ENCODE results near the gene PTPRG. TPM values are rescaled to one million over a fixed set of nuclear protein-coding genes. Genes with fewer than 3 reads are reported as not detected.

The PTPRG gene
- total and polyA plus RNA-seq, 2 of the 13 experiments (the other 11 are each of a cell fraction or from before 2014, with no cell fraction given), result 8.0 to 25.3 TPM

- ATAC-seq (no peak), DNase-seq (ENCODE audit: low spot score) (no peak), FAIRE-seq (no peak)
- Histone ChIP-seq H4K20me1 (ENCODE audit: insufficient read depth, low read length) (no peaks in the 10 kb centered on the region), H3K79me2 (ENCODE audit: insufficient read depth, low read length) (no peaks in the 10 kb centered on the region), H3K4me3 (replicated peaks in 1 of 3; ENCODE audit: insufficient read depth in 1 of 3, low read depth in 2 of 3, low read length in 3 of 3) (no peak overlapping the region), H2AFZ (ENCODE audit: low read length) (no peak overlapping the region), H3K9me3 (ENCODE audit: low read length) (no peaks in the 10 kb centered on the region), H3K36me3 (replicated peaks in 1 of 2; ENCODE audit: control insufficient read depth in 1 of 2, insufficient read depth in 2 of 2, low read length in 2 of 2) (no peaks in the 10 kb centered on the region), H3K4me1 (ENCODE audit: insufficient read depth, low read length) (no peaks in the 10 kb centered on the region), H3K27me3 (ENCODE audit: control insufficient read depth in 1 of 2, insufficient read depth in 2 of 2, low read length in 2 of 2) (no peaks in the 10 kb centered on the region), H3K9ac (ENCODE audit: insufficient read depth, low read depth, low read length) (no peak overlapping the region), H3K4me2 (ENCODE audit: low read depth, low read length) (no peak overlapping the region), H3K27ac (ENCODE audit: extremely low read length, insufficient read depth, low read length) (no peak overlapping the region)
- intact Hi-C loops (cut with micrococcal nuclease; ENCODE audit: unreplicated experiment) (no loop called here), in situ Hi-C loops (cut with HindIII; ENCODE audit: extremely low pct_ligation_motif_present, low pct_unique_long_range_greater_than_20kb) (no loop called here)
- 98% methylated on average over 6 of the region's 6 CpGs for WGBS (ENCODE audit: low lambda C conversion rate)
- TF ChIP-seq YEATS2 (CRISPR knock-in tag; IDR thresholded peaks at IDR 0.05; ENCODE audit: borderline replicate concordance) (no peak), ZNF496 (CRISPR knock-in tag; IDR thresholded peaks at IDR 0.05; ENCODE audit: insufficient replicate concordance) (no peak), ZNF547 (CRISPR knock-in tag; IDR thresholded peaks at IDR 0.05) (no peak), MEIS1 (CRISPR knock-in tag; IDR thresholded peaks at IDR 0.05; ENCODE audit: borderline replicate concordance) (no peak), ZNF83 (CRISPR knock-in tag; IDR thresholded peaks at IDR 0.05; ENCODE audit: borderline replicate concordance) (no peak)
- BruUV-seq (replicated peaks), result no TSS peak
- CTCF ChIA-PET (ENCODE audit: low intra/inter-chr PET ratio, low total read pairs), result no interaction called here
- POLR2A ChIA-PET, result no interaction called here
Observed at GRCh38 chr3:61914276-61914675, 352.9 kb downstream of the PTPRG start.

GRCh38 chr3:61915296-61915695, 353.9 kb downstream of the PTPRG start:
- CTCF ChIA-PET (ENCODE audit: low intra/inter-chr PET ratio, low total read pairs), result no interaction called here
- no TSS peak for BruUV-seq (replicated peaks)
- TF ChIP-seq, protein P1, sequence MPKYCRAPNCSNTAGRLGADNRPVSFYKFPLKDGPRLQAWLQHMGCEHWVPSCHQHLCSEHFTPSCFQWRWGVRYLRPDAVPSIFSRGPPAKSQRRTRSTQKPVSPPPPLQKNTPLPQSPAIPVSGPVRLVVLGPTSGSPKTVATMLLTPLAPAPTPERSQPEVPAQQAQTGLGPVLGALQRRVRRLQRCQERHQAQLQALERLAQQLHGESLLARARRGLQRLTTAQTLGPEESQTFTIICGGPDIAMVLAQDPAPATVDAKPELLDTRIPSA (CRISPR knock-in tag; IDR thresholded peaks at IDR 0.05; ENCODE audit: borderline replicate concordance), result no peak
- TF ChIP-seq ZSCAN31 (CRISPR knock-in tag; IDR thresholded peaks at IDR 0.05; ENCODE audit: low read depth) (no peak), THAP11 (CRISPR knock-in tag; IDR thresholded peaks at IDR 0.05) (no peak), ZNF607 (CRISPR knock-in tag; IDR thresholded peaks at IDR 0.05; ENCODE audit: borderline replicate concordance) (no peak), ZNF230 (CRISPR knock-in tag; IDR thresholded peaks at IDR 0.05) (no peak), TAF1 (CRISPR knock-in tag; IDR thresholded peaks at IDR 0.05) (no peak), PPARG (CRISPR knock-in tag; conservative IDR thresholded peaks at IDR 0.05) (no peak), ISX (CRISPR knock-in tag; conservative IDR thresholded peaks at IDR 0.05) (no peak), RFX3 (CRISPR knock-in tag; IDR thresholded peaks at IDR 0.05) (no peak), ZNF737 (CRISPR knock-in tag; IDR thresholded peaks at IDR 0.05; ENCODE audit: borderline replicate concordance) (no peak), MEIS1 (CRISPR knock-in tag; IDR thresholded peaks at IDR 0.05; ENCODE audit: borderline replicate concordance) (no peak)
- TF ChIP-seq, protein P2, sequence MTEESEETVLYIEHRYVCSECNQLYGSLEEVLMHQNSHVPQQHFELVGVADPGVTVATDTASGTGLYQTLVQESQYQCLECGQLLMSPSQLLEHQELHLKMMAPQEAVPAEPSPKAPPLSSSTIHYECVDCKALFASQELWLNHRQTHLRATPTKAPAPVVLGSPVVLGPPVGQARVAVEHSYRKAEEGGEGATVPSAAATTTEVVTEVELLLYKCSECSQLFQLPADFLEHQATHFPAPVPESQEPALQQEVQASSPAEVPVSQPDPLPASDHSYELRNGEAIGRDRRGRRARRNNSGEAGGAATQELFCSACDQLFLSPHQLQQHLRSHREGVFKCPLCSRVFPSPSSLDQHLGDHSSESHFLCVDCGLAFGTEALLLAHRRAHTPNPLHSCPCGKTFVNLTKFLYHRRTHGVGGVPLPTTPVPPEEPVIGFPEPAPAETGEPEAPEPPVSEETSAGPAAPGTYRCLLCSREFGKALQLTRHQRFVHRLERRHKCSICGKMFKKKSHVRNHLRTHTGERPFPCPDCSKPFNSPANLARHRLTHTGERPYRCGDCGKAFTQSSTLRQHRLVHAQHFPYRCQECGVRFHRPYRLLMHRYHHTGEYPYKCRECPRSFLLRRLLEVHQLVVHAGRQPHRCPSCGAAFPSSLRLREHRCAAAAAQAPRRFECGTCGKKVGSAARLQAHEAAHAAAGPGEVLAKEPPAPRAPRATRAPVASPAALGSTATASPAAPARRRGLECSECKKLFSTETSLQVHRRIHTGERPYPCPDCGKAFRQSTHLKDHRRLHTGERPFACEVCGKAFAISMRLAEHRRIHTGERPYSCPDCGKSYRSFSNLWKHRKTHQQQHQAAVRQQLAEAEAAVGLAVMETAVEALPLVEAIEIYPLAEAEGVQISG (CRISPR knock-in tag; IDR thresholded peaks at IDR 0.05), result no peak

More at GRCh38 chr3:61915296-61915695, 353.9 kb downstream of the PTPRG start:
- DNase-seq (ENCODE audit: low spot score) (no peak), FAIRE-seq (no peak), ATAC-seq (no peak)
- Histone ChIP-seq H4K20me1 (ENCODE audit: insufficient read depth, low read length) (no peaks in the 10 kb centered on the region), H3K36me3 (replicated peaks in 1 of 2; ENCODE audit: control insufficient read depth in 1 of 2, insufficient read depth in 2 of 2, low read length in 2 of 2) (no peaks in the 10 kb centered on the region), H3K27ac (ENCODE audit: extremely low read length, insufficient read depth, low read length) (no peak overlapping the region), H3K27me3 (ENCODE audit: control insufficient read depth in 1 of 2, insufficient read depth in 2 of 2, low read length in 2 of 2) (no peaks in the 10 kb centered on the region), H3K9ac (ENCODE audit: insufficient read depth, low read depth, low read length) (no peak overlapping the region), H2AFZ (ENCODE audit: low read length) (no peak overlapping the region), H3K79me2 (ENCODE audit: insufficient read depth, low read length) (no peaks in the 10 kb centered on the region), H3K4me1 (ENCODE audit: insufficient read depth, low read length) (no peaks in the 10 kb centered on the region), H3K4me3 (replicated peaks in 1 of 3; ENCODE audit: insufficient read depth in 1 of 3, low read depth in 2 of 3, low read length in 3 of 3) (no peak overlapping the region), H3K9me3 (ENCODE audit: low read length) (no peaks in the 10 kb centered on the region), H3K4me2 (ENCODE audit: low read depth, low read length) (no peak overlapping the region)
- in situ Hi-C loops (cut with HindIII; ENCODE audit: extremely low pct_ligation_motif_present, low pct_unique_long_range_greater_than_20kb) (no loop called here), intact Hi-C loops (cut with micrococcal nuclease; ENCODE audit: unreplicated experiment) (no loop called here)
- POLR2A ChIA-PET, result no interaction called here
- 97% methylated on average over 3 of the region's 3 CpGs for WGBS (ENCODE audit: low lambda C conversion rate)

All from HepG2 (cell line).